GM12878 (cell line): ENCODE results near the gene ASB3. TPM values are rescaled to one million over a fixed set of nuclear protein-coding genes. Genes with fewer than 3 reads are reported as not detected.
A peak's percentile ranks its signal among the peaks of the same experiment; 100 is the strongest.

ENCODE experiments used
- ATAC-seq: fragments of 200-7000 bp; cut with Tn5 transposase; 3 replicates; pipeline ENCODE4 v1.9.1; 2020; ENCODE audit warnings: mild to moderate bottlenecking, moderate library complexity
- BruUV-seq: library from RNA; stranded (reverse); fragments of 400-500 nt; replicated peaks from 2 replicates; lab custom pipeline; 2021; lab: Mats Ljungman, UMichigan
- CTCF ChIA-PET: fragments of 300-600 bp; sonication (Branson Sonifier 250); formaldehyde crosslinking; extraction: SDS; loops from one replicate; lab custom pipeline; 2021; ENCODE audit warnings: inconsistent platforms; lab: Yijun Ruan, JAX
- POLR2A ChIA-PET: fragments of 350-600 bp; formaldehyde crosslinking; extraction: SDS; loops from one replicate; lab custom pipeline; 2021; ENCODE audit warnings: inconsistent platforms; lab: Charles Lee
- RAD21 ChIA-PET: fragments of 300-600 bp; sonication (Branson Sonifier 250); formaldehyde crosslinking; loops from one replicate; lab custom pipeline; 2023; ENCODE audit warnings: antibody characterized with exemption; ENCODE audit not compliant: unreplicated experiment; lab: Charles Lee
- SMC1A ChIA-PET: fragments of 300-600 bp; sonication (Branson Sonifier 250); formaldehyde crosslinking; loops from one replicate; lab custom pipeline; 2023; ENCODE audit not compliant: unreplicated experiment, uncharacterized antibody; lab: Charles Lee
- DNase-seq: peaks from one replicate; pipeline ENCODE4 v3.0.0-alpha.2; 2011; ENCODE audit warnings: low read depth, low spot score
- FAIRE-seq: peaks from 3 replicates; lab custom pipeline; 2011; peaks lifted over from hg19 to GRCh38; lab: Jason Lieb, UNC
- H2AFZ ChIP-seq: 2 replicates; pipeline ENCODE4 v1.6.0; 2011; ENCODE audit warnings: low read depth, low read length, control low read depth; ENCODE audit not compliant: control insufficient read depth
- H3K27ac ChIP-seq: 2 replicates; pipeline ENCODE4 v1.5.1; 2011; ENCODE audit warnings: control low read depth; ENCODE audit not compliant: control insufficient read depth, insufficient read depth
- H3K27me3 ChIP-seq, 2 experiments: replicated peaks in 1 of 2; 2 replicates each; pipeline versions ENCODE4 v1.6.0 to v1.6.1; 2011; ENCODE audit warnings: low read length in 1 of 2; ENCODE audit not compliant: control insufficient read depth in 2 of 2, insufficient read depth in 2 of 2
- H3K36me3 ChIP-seq, 2 experiments: 2 replicates each; pipeline ENCODE4 v1.5.1; 2011; ENCODE audit warnings: low read length in 1 of 2; ENCODE audit not compliant: control insufficient read depth in 2 of 2, insufficient read depth in 2 of 2
- H3K4me1 ChIP-seq: 2 replicates; pipeline ENCODE4 v1.6.1; 2011; ENCODE audit warnings: mild to moderate bottlenecking, low read length, moderate library complexity, mixed read lengths; ENCODE audit not compliant: control insufficient read depth, insufficient read depth
- H3K4me2 ChIP-seq: 2 replicates; pipeline ENCODE4 v1.6.0; 2011; ENCODE audit warnings: control low read depth; ENCODE audit not compliant: control insufficient read depth, insufficient read depth
- H3K4me3 ChIP-seq: fragments of 200-600 bp; sonication (generic); 2 replicates; pipeline ENCODE4 v1.5.1; 2016
- H3K79me2 ChIP-seq: 2 replicates; pipeline ENCODE4 v1.6.0; 2011; ENCODE audit warnings: low read length; ENCODE audit not compliant: control insufficient read depth, insufficient read depth
- H3K9ac ChIP-seq: 2 replicates; pipeline ENCODE4 v1.8.0; 2011; ENCODE audit warnings: low read length, control low read depth, mixed read lengths; ENCODE audit not compliant: control insufficient read depth, insufficient read depth
- H3K9me3 ChIP-seq: replicated peaks from 3 replicates; pipeline ENCODE4 v1.5.1; 2011; ENCODE audit warnings: mild to moderate bottlenecking, low read length; ENCODE audit not compliant: control insufficient read depth, insufficient read depth
- H4K20me1 ChIP-seq: 2 replicates; pipeline ENCODE4 v1.6.0; 2011; ENCODE audit not compliant: control insufficient read depth, insufficient read depth
- BHLHE40 ChIP-seq, 2 experiments: fragments of 450-650 bp in 1 of 2; IDR thresholded peaks; 2 replicates each; pipeline ENCODE4 v1.6.1; 2011 to 2017; ENCODE audit warnings: low read depth in 2 of 2, borderline replicate concordance in 1 of 2, improper control_type of control experiment in 1 of 2, low read length in 1 of 2, mild to moderate bottlenecking in 1 of 2
- BMI1 ChIP-seq: fragments of 450-650 bp; IDR thresholded peaks from 2 replicates; pipeline ENCODE4 v1.6.1; 2016; ENCODE audit warnings: mild to moderate bottlenecking, moderate library complexity, borderline replicate concordance
- IKZF1 ChIP-seq: fragments of 450-650 bp; conservative IDR thresholded peaks from 2 replicates; pipeline ENCODE4 v1.6.1; 2017; ENCODE audit warnings: antibody characterized with exemption, mild to moderate bottlenecking
- JUND ChIP-seq: IDR thresholded peaks from 2 replicates; pipeline ENCODE4 v1.6.1; 2012; ENCODE audit warnings: low read depth, mild to moderate bottlenecking, low read length, improper control_type of control experiment, moderate library complexity
- LARP7 ChIP-seq: fragments of 450-650 bp; IDR thresholded peaks from 2 replicates; pipeline ENCODE4 v1.6.1; 2017; ENCODE audit warnings: mild to moderate bottlenecking
- WGBS: methylation state at CpG from one replicate; pipeline ENCODE4 v1.1.6; 2016; ENCODE audit warnings: low lambda C conversion rate; ENCODE audit not compliant: insufficient replicate concordance, insufficient coverage; ENCODE audit errors: missing lambda C conversion rate; 5-methylcytosine and 5-hydroxymethylcytosine counted together
- in situ Hi-C: fragments of 300-500 bp; cut with MboI; formaldehyde crosslinking; loops from 9 replicates; pipeline ENCODE4 v1.14.3; 2018; ENCODE audit warnings: mixed read lengths
- intact Hi-C: fragments of 100-400 bp; cut with micrococcal nuclease; formaldehyde crosslinking; loops from one replicate; pipeline ENCODE4 v1.14.2; 2022; ENCODE audit not compliant: unreplicated experiment
- polyA plus RNA-seq, 11 experiments: library from polyadenylated mRNA; depleted of rRNA in 4 of 11; unstranded in 6 of 11; stranded (reverse) in 5 of 11; fragments of >200 nt; fragmentation: Nextera tagmentation in 4 of 11; fragmentation: Illumina TruSeq in 1 of 11; extraction: Ambion mirVana in 4 of 11; extraction: Trizol in 1 of 11; gene quantifications; 1 replicate in 1 of 11; 2 replicates in 10 of 11; pipeline versions ENCODE4 v1.2.1 to v1.2.3, GENCODE V29; 2011 to 2016; ENCODE audit warnings: inconsistent platforms in 2 of 11, missing spikeins in 2 of 11, low read depth in 1 of 11
- total RNA-seq, 4 experiments: library from RNA; depleted of rRNA in 3 of 4; stranded (reverse); fragments of >200 nt in 3 of 4; fragmentation: Illumina TruSeq in 1 of 4; extraction: Trizol in 1 of 4; gene quantifications; 2 replicates each; pipeline versions ENCODE4 v1.2.1 to v1.2.3, GENCODE V29; 2013 to 2021
- TF ChIP-seq, protein P1 (sequence below): fragments of 450-650 bp; IDR thresholded peaks from 2 replicates; pipeline ENCODE4 v1.6.1; 2017; ENCODE audit warnings: mild to moderate bottlenecking

The ASB3 gene
- total and polyA plus RNA-seq, 10 of the 15 experiments (the other 5 are each of a cell fraction or from before 2014, with no cell fraction given): 16.4 to 30.9 (median 22.6) TPM

DNA sequence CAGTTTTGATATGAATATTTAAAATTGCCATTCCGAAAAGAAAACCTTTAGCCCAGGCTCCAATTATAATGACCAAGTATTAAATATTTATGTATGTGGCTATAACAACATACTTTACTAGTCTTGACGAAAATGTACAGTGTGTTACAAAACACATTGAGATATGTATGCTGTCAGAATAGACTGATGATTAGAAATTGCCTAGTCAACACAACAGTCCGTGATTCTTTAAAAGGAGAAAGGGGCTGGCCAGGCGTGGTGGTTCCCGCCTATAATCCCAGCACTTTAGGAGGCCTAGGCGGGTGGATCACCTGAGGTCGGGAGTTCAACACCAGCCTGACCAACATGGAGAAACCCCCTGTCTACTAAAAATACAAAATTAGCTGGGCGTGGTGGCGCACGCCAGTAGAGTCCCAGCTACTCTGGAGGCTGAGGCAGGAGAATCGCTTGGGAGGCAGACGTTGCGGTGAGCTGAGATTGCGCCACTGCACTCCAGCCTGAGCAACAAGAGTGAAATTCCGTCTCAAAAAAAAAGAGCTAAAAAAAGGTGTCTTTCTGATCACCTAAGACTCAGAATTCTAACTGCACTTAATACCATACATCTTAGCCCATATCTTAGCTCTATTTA lies 17.3 kb downstream of the ASB3 start:
- TF ChIP-seq BHLHE40 (IDR thresholded peaks at IDR 0.05; ENCODE audit: borderline replicate concordance in 1 of 2, low read depth in 2 of 2, low read length in 1 of 2): no peak
- no peak for TF ChIP-seq LARP7
- TF ChIP-seq JUND: no peak
- TF ChIP-seq, protein P1, sequence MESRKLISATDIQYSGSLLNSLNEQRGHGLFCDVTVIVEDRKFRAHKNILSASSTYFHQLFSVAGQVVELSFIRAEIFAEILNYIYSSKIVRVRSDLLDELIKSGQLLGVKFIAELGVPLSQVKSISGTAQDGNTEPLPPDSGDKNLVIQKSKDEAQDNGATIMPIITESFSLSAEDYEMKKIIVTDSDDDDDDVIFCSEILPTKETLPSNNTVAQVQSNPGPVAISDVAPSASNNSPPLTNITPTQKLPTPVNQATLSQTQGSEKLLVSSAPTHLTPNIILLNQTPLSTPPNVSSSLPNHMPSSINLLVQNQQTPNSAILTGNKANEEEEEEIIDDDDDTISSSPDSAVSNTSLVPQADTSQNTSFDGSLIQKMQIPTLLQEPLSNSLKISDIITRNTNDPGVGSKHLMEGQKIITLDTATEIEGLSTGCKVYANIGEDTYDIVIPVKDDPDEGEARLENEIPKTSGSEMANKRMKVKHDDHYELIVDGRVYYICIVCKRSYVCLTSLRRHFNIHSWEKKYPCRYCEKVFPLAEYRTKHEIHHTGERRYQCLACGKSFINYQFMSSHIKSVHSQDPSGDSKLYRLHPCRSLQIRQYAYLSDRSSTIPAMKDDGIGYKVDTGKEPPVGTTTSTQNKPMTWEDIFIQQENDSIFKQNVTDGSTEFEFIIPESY: peak; percentile 68; the same call in 1 of the 2 replicates
- no peak for TF ChIP-seq IKZF1
- no peak for TF ChIP-seq BMI1
- TF ChIP-seq, all 136 proteins: peak for 1
- intact Hi-C loops: no loop called here
- Histone ChIP-seq H3K27me3 (no peaks in the 10 kb centered on the region), H2AFZ (no peak overlapping the region), H3K9ac (peak overlapping the region; percentile 90), H3K4me1 (peaks cover 5% of the 10 kb centered on the region; the same call in 1 of the 2 replicates), H3K36me3 (peaks cover 0 to 2% of the 10 kb centered on the region in 2 experiments; a peak in 1 of 4 replicates), H3K9me3 (no peaks in the 10 kb centered on the region; the same call in 2 of the 3 replicates), H3K4me3 (peak overlapping the region; percentile 92), H3K79me2 (peaks cover 42% of the 10 kb centered on the region), H4K20me1 (no peaks in the 10 kb centered on the region), H3K27ac (no peak overlapping the region), H3K4me2 (peak overlapping the region; percentile 85)
- ATAC-seq: no peak
- ChIA-PET POLR2A (interaction anchor here (0.9 to 3.4 kb wide), 2 partner anchors 10 to 16 kb away, joined by 3 to 37 read pairs; partner anchors contain the start of genes ASB3 and ERLEC1), CTCF (interaction anchor here (1.2 to 2.6 kb wide), 3 partner anchors 11 to 18 kb away, joined by 3 to 14 read pairs (median 4); partner anchors contain the start of genes ASB3 and ERLEC1), SMC1A (interaction anchor here (4.5 to 5.8 kb wide), 2 partner anchors 13 to 18 kb away, joined by 22 to 44 read pairs; partner anchors contain the start of genes ASB3 and ERLEC1), RAD21 (interaction anchor here (0.9 to 2.4 kb wide), 2 partner anchors 18 to 201 kb away, joined by 3 to 12 read pairs; partner anchors contain the start of genes ASB3 and ERLEC1)
- DNase-seq: no peak
- no TSS peak for BruUV-seq
- in situ Hi-C loops: no loop called here
- WGBS: 96% methylated on average over 15 of the region's 15 CpGs
- no peak for FAIRE-seq
